Neural cell (in vitro differentiated cells): Measurements from ENCODE around the gene MAST4. TPM values are rescaled to one million over a fixed set of nuclear protein-coding genes. Genes with fewer than 3 reads are reported as not detected.

Source experiments
- H2AFZ ChIP-seq: fragments of 200-600, 300-800 bp; sonication (generic), shearing (Covaris generic); 2 replicates; pipeline ENCODE4 v1.6.0; 2014; ENCODE audit warnings: low read depth, mild to moderate bottlenecking, antibody characterized with exemption, low read length, moderate library complexity
- H3F3A ChIP-seq: fragments of 200-600 bp; shearing (Covaris generic); 2 replicates; pipeline ENCODE4 v1.6.1; 2016; ENCODE audit warnings: mild to moderate bottlenecking, moderate library complexity, mixed read lengths, antibody characterized with exemption, low read length; ENCODE audit not compliant: insufficient read depth, poor library complexity, severe bottlenecking
- H3K27ac ChIP-seq: fragments of 200-600, 300-800 bp; sonication (generic), shearing (Covaris generic); 2 replicates; pipeline ENCODE4 v1.5.1; 2014; ENCODE audit warnings: mild to moderate bottlenecking, low read length, moderate library complexity
- H3K27me3 ChIP-seq: fragments of 300-800, 200-600 bp; sonication (generic), shearing (Covaris generic); 2 replicates; pipeline ENCODE4 v1.6.0; 2014; ENCODE audit warnings: mild to moderate bottlenecking, low read depth, low read length, moderate library complexity; ENCODE audit not compliant: insufficient read depth
- H3K36me3 ChIP-seq: fragments of 300-800, 200-600 bp; sonication (generic), shearing (Covaris generic); 2 replicates; pipeline ENCODE4 v1.5.1; 2014; ENCODE audit warnings: mild to moderate bottlenecking, antibody characterized with exemption, low read length, moderate library complexity; ENCODE audit not compliant: insufficient read depth
- H3K4me2 ChIP-seq: fragments of 300-800, 200-600 bp; sonication (generic), shearing (Covaris generic); 2 replicates; pipeline ENCODE4 v1.6.0; 2014; ENCODE audit warnings: mild to moderate bottlenecking, low read length
- H3K4me3 ChIP-seq: fragments of 300-800, 200-600 bp; sonication (generic), shearing (Covaris generic); 2 replicates; pipeline ENCODE4 v1.5.1; 2014; ENCODE audit warnings: mild to moderate bottlenecking, low read length, moderate library complexity
- H3K79me2 ChIP-seq: fragments of 200-600 bp; shearing (Covaris generic); replicated peaks from 2 replicates; pipeline ENCODE4 v1.6.0; 2014; ENCODE audit warnings: mild to moderate bottlenecking, low read length, moderate library complexity; ENCODE audit not compliant: insufficient read depth
- H3K9ac ChIP-seq: fragments of 300-800, 200-600 bp; sonication (generic), shearing (Covaris generic); 2 replicates; pipeline ENCODE4 v1.6.1; 2016; ENCODE audit warnings: mild to moderate bottlenecking, low read length, mixed read lengths
- H3K9me2 ChIP-seq: fragments of 200-600 bp; shearing (Covaris generic); 2 replicates; pipeline ENCODE4 v1.6.1; 2016; ENCODE audit warnings: mild to moderate bottlenecking, low read length, mixed read lengths; ENCODE audit not compliant: insufficient read depth
- H3K9me3 ChIP-seq: fragments of 200-600, 300-800 bp; sonication (generic), shearing (Covaris generic); 2 replicates; pipeline ENCODE4 v1.6.1; 2016; ENCODE audit warnings: mild to moderate bottlenecking, mixed run types, low read length, moderate library complexity, mixed read lengths
- H4K20me1 ChIP-seq: fragments of 200-600 bp; shearing (Covaris generic); 2 replicates; pipeline ENCODE4 v1.6.1; 2016; ENCODE audit warnings: mild to moderate bottlenecking, mixed run types; ENCODE audit not compliant: insufficient read depth
- EP300 ChIP-seq: fragments of 450-650 bp; conservative IDR thresholded peaks from 2 replicates; pipeline ENCODE4 v1.6.1; 2014; ENCODE audit warnings: antibody characterized with exemption, mild to moderate bottlenecking, moderate library complexity; ENCODE audit not compliant: poor library complexity, severe bottlenecking
- EZH2 ChIP-seq: fragments of 200-600, 300-800 bp; shearing (Covaris generic), sonication (generic); IDR thresholded peaks from 2 replicates; pipeline ENCODE4 v1.6.1; 2014; ENCODE audit warnings: antibody characterized with exemption, low read length, borderline replicate concordance, mild to moderate bottlenecking; ENCODE audit not compliant: insufficient read depth, poor library complexity, severe bottlenecking
- MXI1 ChIP-seq: fragments of 450-650 bp; conservative IDR thresholded peaks from 2 replicates; pipeline ENCODE4 v1.6.1; 2014; ENCODE audit warnings: antibody characterized with exemption, mild to moderate bottlenecking; ENCODE audit not compliant: poor library complexity, severe bottlenecking
- POLR2AphosphoS5 ChIP-seq: IDR thresholded peaks from 2 replicates; pipeline ENCODE4 v1.6.1; 2012
- RAD21 ChIP-seq: fragments of 450-650 bp; conservative IDR thresholded peaks from 2 replicates; pipeline ENCODE4 v1.6.1; 2014; ENCODE audit warnings: antibody characterized with exemption, mild to moderate bottlenecking, moderate library complexity
- SMC3 ChIP-seq: fragments of 450-650 bp; conservative IDR thresholded peaks from 2 replicates; pipeline ENCODE4 v1.6.1; 2014; ENCODE audit warnings: antibody characterized with exemption, mild to moderate bottlenecking, moderate library complexity; ENCODE audit not compliant: poor library complexity
- TAF1 ChIP-seq: IDR thresholded peaks from 2 replicates; pipeline ENCODE4 v1.6.1; 2012; ENCODE audit warnings: low read depth
- polyA plus RNA-seq: library from polyadenylated mRNA; depleted of rRNA; stranded (reverse); fragments of >200 nt; gene quantifications from 2 replicates; pipeline ENCODE4 v1.2.3, GENCODE V29; 2014
- TF ChIP-seq, protein P1 (sequence below): fragments of 450-650 bp; IDR thresholded peaks from 2 replicates; pipeline ENCODE4 v1.5.1; 2014; ENCODE audit warnings: antibody characterized with exemption, mild to moderate bottlenecking, moderate library complexity; ENCODE audit not compliant: poor library complexity, severe bottlenecking
- TF ChIP-seq, protein P2 (sequence below): IDR thresholded peaks from 2 replicates; pipeline ENCODE4 v1.6.1; 2012; ENCODE audit warnings: borderline replicate concordance

MAST4 gene
- polyA plus RNA-seq, 1 donor from 2014 or later: 2.3 TPM

GRCh38 chr5:66933066-66933465 lies 336.9 kb downstream of the MAST4 start:
- Histone ChIP-seq H3K27me3 (no peaks in the 10 kb centered on the region), H2AFZ (no peak overlapping the region), H3K4me3 (no peak overlapping the region), H3K9ac (no peak overlapping the region), H3K36me3 (no peaks in the 10 kb centered on the region), H3F3A (no peaks in the 10 kb centered on the region), H3K4me2 (no peak overlapping the region), H3K79me2 (no peaks in the 10 kb centered on the region), H3K9me2 (no peaks in the 10 kb centered on the region), H3K9me3 (no peaks in the 10 kb centered on the region), H4K20me1 (no peaks in the 10 kb centered on the region), H3K27ac (no peak overlapping the region)
- TF ChIP-seq, protein P1, sequence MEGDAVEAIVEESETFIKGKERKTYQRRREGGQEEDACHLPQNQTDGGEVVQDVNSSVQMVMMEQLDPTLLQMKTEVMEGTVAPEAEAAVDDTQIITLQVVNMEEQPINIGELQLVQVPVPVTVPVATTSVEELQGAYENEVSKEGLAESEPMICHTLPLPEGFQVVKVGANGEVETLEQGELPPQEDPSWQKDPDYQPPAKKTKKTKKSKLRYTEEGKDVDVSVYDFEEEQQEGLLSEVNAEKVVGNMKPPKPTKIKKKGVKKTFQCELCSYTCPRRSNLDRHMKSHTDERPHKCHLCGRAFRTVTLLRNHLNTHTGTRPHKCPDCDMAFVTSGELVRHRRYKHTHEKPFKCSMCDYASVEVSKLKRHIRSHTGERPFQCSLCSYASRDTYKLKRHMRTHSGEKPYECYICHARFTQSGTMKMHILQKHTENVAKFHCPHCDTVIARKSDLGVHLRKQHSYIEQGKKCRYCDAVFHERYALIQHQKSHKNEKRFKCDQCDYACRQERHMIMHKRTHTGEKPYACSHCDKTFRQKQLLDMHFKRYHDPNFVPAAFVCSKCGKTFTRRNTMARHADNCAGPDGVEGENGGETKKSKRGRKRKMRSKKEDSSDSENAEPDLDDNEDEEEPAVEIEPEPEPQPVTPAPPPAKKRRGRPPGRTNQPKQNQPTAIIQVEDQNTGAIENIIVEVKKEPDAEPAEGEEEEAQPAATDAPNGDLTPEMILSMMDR: no peak
- TF ChIP-seq, protein P2, sequence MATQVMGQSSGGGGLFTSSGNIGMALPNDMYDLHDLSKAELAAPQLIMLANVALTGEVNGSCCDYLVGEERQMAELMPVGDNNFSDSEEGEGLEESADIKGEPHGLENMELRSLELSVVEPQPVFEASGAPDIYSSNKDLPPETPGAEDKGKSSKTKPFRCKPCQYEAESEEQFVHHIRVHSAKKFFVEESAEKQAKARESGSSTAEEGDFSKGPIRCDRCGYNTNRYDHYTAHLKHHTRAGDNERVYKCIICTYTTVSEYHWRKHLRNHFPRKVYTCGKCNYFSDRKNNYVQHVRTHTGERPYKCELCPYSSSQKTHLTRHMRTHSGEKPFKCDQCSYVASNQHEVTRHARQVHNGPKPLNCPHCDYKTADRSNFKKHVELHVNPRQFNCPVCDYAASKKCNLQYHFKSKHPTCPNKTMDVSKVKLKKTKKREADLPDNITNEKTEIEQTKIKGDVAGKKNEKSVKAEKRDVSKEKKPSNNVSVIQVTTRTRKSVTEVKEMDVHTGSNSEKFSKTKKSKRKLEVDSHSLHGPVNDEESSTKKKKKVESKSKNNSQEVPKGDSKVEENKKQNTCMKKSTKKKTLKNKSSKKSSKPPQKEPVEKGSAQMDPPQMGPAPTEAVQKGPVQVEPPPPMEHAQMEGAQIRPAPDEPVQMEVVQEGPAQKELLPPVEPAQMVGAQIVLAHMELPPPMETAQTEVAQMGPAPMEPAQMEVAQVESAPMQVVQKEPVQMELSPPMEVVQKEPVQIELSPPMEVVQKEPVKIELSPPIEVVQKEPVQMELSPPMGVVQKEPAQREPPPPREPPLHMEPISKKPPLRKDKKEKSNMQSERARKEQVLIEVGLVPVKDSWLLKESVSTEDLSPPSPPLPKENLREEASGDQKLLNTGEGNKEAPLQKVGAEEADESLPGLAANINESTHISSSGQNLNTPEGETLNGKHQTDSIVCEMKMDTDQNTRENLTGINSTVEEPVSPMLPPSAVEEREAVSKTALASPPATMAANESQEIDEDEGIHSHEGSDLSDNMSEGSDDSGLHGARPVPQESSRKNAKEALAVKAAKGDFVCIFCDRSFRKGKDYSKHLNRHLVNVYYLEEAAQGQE: no peak
- no peak for TF ChIP-seq MXI1

DNA sequence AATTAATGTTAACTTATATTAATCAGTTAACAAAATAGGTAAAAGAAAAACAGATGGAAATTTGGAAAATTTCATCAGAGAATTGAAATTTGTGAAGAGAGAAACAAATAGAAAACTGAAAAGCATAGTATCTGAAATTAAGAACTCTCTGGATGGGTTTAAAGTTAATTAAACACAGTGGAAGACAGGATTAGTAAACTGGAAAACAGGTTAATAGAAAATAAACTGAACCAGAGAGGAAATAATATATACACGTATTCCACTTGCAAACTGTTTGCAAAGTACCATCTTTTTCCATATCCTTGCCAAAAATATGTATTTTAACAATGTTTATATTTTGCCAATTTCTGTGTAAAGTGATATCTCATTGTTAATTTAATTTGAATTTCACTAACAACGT lies 342.9 kb downstream of the MAST4 start:
- H4K20me1 ChIP-seq: no peaks in the 10 kb centered on the region
- H3K4me3 ChIP-seq: no peak overlapping the region
- no peaks in the 10 kb centered on the region for H3K9me2 ChIP-seq
- TF ChIP-seq SMC3: no peak
- H3K4me2 ChIP-seq: no peak overlapping the region
- no peaks in the 10 kb centered on the region for H3K9me3 ChIP-seq
- no peaks in the 10 kb centered on the region for H3K27me3 ChIP-seq
- no peak overlapping the region for H3K9ac ChIP-seq
- H3F3A ChIP-seq: no peaks in the 10 kb centered on the region
- H3K27ac ChIP-seq: no peak overlapping the region
- H3K36me3 ChIP-seq: no peaks in the 10 kb centered on the region
- no peaks in the 10 kb centered on the region for H3K79me2 ChIP-seq
- no peak overlapping the region for H2AFZ ChIP-seq

DNA sequence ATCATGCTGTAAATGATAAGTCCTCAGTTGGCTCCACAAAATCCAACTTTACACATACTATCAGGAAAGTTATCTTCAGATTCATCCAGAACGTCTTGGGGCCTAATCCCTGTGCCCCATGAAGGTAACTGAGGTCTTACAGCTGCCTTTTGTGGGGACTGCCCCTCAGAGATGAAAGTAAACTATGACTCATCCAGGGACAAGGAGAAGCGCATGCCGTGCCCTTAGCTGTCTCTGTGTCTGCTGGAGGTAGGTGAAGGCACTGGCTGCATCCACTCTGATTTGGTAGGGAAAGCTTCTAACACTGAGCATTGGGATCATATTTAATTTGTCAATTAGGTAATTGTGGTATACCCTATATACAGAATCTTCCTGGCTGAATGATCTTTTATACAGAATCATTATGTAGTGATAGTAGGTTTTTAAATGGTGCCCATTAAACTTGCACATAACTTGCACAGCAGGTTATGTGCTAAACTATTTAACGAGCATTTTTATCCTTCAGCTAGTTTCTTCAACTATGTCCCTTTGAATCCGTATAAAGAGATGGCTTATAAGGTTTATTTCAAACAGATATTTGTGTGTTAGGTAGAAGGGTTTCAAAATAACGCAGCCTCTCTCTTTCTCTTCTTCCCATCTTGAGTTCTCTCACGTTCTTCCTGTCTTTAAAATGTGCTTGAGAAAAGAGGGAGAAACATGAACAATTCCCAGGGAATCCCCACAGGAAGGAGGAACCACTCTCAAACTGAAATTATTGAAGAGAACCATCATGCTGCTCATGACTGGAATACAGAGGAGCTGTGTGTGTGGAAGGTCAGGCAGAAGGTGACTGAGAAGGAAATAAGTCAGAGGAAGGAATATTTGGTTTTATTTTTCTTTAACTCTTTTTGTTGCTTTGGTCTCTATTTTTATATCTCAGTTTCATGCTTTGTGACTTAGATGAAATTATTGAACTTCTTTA lies 349.5 kb downstream of the MAST4 start:
- Histone ChIP-seq H2AFZ (no peak overlapping the region), H3K4me3 (no peak overlapping the region), H3K27ac (no peak overlapping the region), H3K9me3 (no peaks in the 10 kb centered on the region), H4K20me1 (no peaks in the 10 kb centered on the region), H3K79me2 (no peaks in the 10 kb centered on the region), H3K4me2 (no peak overlapping the region), H3K27me3 (no peaks in the 10 kb centered on the region), H3K36me3 (no peaks in the 10 kb centered on the region), H3F3A (no peaks in the 10 kb centered on the region), H3K9ac (no peak overlapping the region), H3K9me2 (no peaks in the 10 kb centered on the region)
- TF ChIP-seq, protein P1: no peak
- TF ChIP-seq EZH2 (no peak), MXI1 (no peak), SMC3 (no peak), POLR2AphosphoS5 (no peak), TAF1 (no peak), EP300 (no peak), RAD21 (no peak)
- TF ChIP-seq, protein P2: no peak
